ENCODE results near the gene MYMX.

DNA sequence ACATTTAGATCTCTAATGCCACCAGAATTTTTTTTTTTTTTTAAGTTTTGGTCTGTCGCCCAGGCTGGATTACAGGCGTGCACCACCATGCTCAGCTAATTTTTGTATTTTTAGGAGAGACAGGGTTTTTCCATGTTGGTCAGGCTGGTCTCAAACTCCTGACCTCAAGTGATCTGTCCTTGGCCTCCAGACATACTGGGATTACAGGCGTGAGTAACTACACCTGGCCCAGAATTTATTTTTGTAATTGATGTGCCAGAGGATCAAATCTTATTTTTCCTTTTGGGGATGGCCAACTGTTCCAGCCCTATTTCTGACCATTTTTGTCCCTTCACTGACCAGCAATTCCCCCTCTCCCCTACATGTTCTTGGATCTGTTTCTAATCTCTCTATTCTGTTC lies 18.0 kb upstream of the MYMX start:
- TF ChIP-seq, protein P1, sequence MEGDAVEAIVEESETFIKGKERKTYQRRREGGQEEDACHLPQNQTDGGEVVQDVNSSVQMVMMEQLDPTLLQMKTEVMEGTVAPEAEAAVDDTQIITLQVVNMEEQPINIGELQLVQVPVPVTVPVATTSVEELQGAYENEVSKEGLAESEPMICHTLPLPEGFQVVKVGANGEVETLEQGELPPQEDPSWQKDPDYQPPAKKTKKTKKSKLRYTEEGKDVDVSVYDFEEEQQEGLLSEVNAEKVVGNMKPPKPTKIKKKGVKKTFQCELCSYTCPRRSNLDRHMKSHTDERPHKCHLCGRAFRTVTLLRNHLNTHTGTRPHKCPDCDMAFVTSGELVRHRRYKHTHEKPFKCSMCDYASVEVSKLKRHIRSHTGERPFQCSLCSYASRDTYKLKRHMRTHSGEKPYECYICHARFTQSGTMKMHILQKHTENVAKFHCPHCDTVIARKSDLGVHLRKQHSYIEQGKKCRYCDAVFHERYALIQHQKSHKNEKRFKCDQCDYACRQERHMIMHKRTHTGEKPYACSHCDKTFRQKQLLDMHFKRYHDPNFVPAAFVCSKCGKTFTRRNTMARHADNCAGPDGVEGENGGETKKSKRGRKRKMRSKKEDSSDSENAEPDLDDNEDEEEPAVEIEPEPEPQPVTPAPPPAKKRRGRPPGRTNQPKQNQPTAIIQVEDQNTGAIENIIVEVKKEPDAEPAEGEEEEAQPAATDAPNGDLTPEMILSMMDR (IDR thresholded peaks at IDR 0.05; ENCODE audit: low read depth, low read length): no peak
- TF ChIP-seq POLR2A (IDR thresholded peaks at IDR 0.05; ENCODE audit: extremely low read depth, insufficient read length) (no peak), MYC (IDR thresholded peaks at IDR 0.05; ENCODE audit: low read depth, low read length) (no peak)
- TF ChIP-seq, protein P2, sequence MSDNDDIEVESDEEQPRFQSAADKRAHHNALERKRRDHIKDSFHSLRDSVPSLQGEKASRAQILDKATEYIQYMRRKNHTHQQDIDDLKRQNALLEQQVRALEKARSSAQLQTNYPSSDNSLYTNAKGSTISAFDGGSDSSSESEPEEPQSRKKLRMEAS (IDR thresholded peaks at IDR 0.05; ENCODE audit: low read depth, low read length): no peak

Measured in NB4 (cell line).